Natural killer cell treated with Interleukin-12 subunit alpha and Interleukin-12 subunit beta and Interleukin-15 and Interleukin-18, amount 100 ng/mL, for 72 hours (primary cell): ENCODE measurements around the gene PTPN20. TPM values are rescaled to one million over a fixed set of nuclear protein-coding genes. Genes with fewer than 3 reads are reported as not detected.
"Not testable (repeated sequence)": the region's sequence is repeated elsewhere in the genome, so short reads cannot be mapped to it uniquely, and the experiment has no call there.

Source experiments
- ATAC-seq, 2 donors: fragments of 150-1000 bp; cut with Tn5 transposase in 1 of 2; sonication (Bioruptor Pico), chemical (Tn5 transposase) in 1 of 2; 2 replicates each; pipeline ENCODE4 v1.10.0; 2021
- DNase-seq: peaks from one replicate; pipeline ENCODE4 v3.0.0; 2022; ENCODE audit warnings: low spot score
- H3K27ac Mint-ChIP-seq, 2 donors: 1 replicate in 1 of 2; 2 replicates in 1 of 2; pipeline ENCODE4 v1.8.0; 2022; ENCODE audit warnings: mixed read lengths in 2 of 2, mild to moderate bottlenecking in 1 of 2, moderate library complexity in 1 of 2
- H3K27me3 Mint-ChIP-seq, 2 donors: 1 replicate in 1 of 2; 2 replicates in 1 of 2; pipeline ENCODE4 v1.8.0; 2022; ENCODE audit warnings: mixed read lengths in 2 of 2
- H3K36me3 Mint-ChIP-seq: one replicate; pipeline ENCODE4 v1.8.0; 2022; ENCODE audit warnings: mixed read lengths
- H3K4me1 Mint-ChIP-seq, 2 donors: 1 replicate in 1 of 2; 2 replicates in 1 of 2; pipeline ENCODE4 v1.8.0; 2022; ENCODE audit warnings: low read depth in 2 of 2, mixed read lengths in 2 of 2, mild to moderate bottlenecking in 1 of 2
- H3K4me3 Mint-ChIP-seq: one replicate; pipeline ENCODE4 v1.8.0; 2022; ENCODE audit warnings: mixed read lengths
- H3K9me3 Mint-ChIP-seq: 2 replicates; pipeline ENCODE4 v1.8.0; 2022; ENCODE audit warnings: mixed read lengths
- total RNA-seq, 2 donors: library from RNA; stranded (reverse); gene quantifications; one replicate each; pipeline ENCODE4 v1.2.3, GENCODE V29; 2022

The PTPN20 gene
- total RNA-seq = under 1 TPM in 1 of 2 donors, not detected in 1; 0.67 TPM

GRCh38 chr10:46911144-46911876 lies at the start of gene PTPN20:
Gene PTPN20 (plus strand): TSS chr10:46911428. CDS start chr10:46932500, 21,072 bp downstream.
- H3K4me1 Mint-ChIP-seq, H3K36me3 Mint-ChIP-seq, H3K27me3 Mint-ChIP-seq, DNase-seq, H3K4me3 Mint-ChIP-seq, H3K9me3 Mint-ChIP-seq, H3K27ac Mint-ChIP-seq: not testable (repeated sequence)
- peak; percentile 60 to 73 for ATAC-seq

- ATAC-seq, H3K36me3 Mint-ChIP-seq, H3K9me3 Mint-ChIP-seq, H3K4me3 Mint-ChIP-seq, H3K4me1 Mint-ChIP-seq, H3K27ac Mint-ChIP-seq, H3K27me3 Mint-ChIP-seq, DNase-seq: not testable (repeated sequence)
Observed at GRCh38 chr10:46869716-46870115, 41.5 kb upstream of the PTPN20 start.

GRCh38 chr10:46871583-46871982 lies 39.6 kb upstream of the PTPN20 start:
- H3K27me3 Mint-ChIP-seq = not testable (repeated sequence)

GRCh38 chr10:46875304-46875703 lies 35.9 kb upstream of the PTPN20 start:
- not testable (repeated sequence) for H3K36me3 Mint-ChIP-seq, H3K4me3 Mint-ChIP-seq, H3K4me1 Mint-ChIP-seq, DNase-seq, ATAC-seq, H3K9me3 Mint-ChIP-seq, H3K27ac Mint-ChIP-seq, H3K27me3 Mint-ChIP-seq

More at GRCh38 chr10:46871583-46871982, 39.6 kb upstream of the PTPN20 start:
- not testable (repeated sequence) for H3K36me3 Mint-ChIP-seq, H3K27ac Mint-ChIP-seq, H3K4me3 Mint-ChIP-seq, H3K4me1 Mint-ChIP-seq, H3K9me3 Mint-ChIP-seq, DNase-seq
- ATAC-seq = peak; percentile 36 to 39

- H3K9me3 Mint-ChIP-seq, H3K27ac Mint-ChIP-seq, H3K4me3 Mint-ChIP-seq, H3K27me3 Mint-ChIP-seq, H3K4me1 Mint-ChIP-seq, DNase-seq, H3K36me3 Mint-ChIP-seq: not testable (repeated sequence)
- ATAC-seq = peak in 1 of 2 donors; percentile 38
Observed at GRCh38 chr10:46876773-46877172, 34.5 kb upstream of the PTPN20 start.

GRCh38 chr10:46878761-46879160 lies 32.5 kb upstream of the PTPN20 start:
- not testable (repeated sequence) for H3K27me3 Mint-ChIP-seq, H3K4me1 Mint-ChIP-seq, ATAC-seq, H3K27ac Mint-ChIP-seq, DNase-seq, H3K4me3 Mint-ChIP-seq, H3K9me3 Mint-ChIP-seq, H3K36me3 Mint-ChIP-seq

- H3K27ac Mint-ChIP-seq, DNase-seq, H3K4me3 Mint-ChIP-seq, ATAC-seq, H3K27me3 Mint-ChIP-seq, H3K9me3 Mint-ChIP-seq, H3K36me3 Mint-ChIP-seq, H3K4me1 Mint-ChIP-seq: not testable (repeated sequence)
Observed at GRCh38 chr10:46890813-46891611, 20.2 kb upstream of the PTPN20 start.

GRCh38 chr10:46896762-46897692 lies 14.2 kb upstream of the PTPN20 start:
- H3K27me3 Mint-ChIP-seq, H3K9me3 Mint-ChIP-seq, H3K4me1 Mint-ChIP-seq, ATAC-seq, H3K4me3 Mint-ChIP-seq, DNase-seq, H3K36me3 Mint-ChIP-seq, H3K27ac Mint-ChIP-seq: not testable (repeated sequence)

- DNase-seq, H3K36me3 Mint-ChIP-seq, H3K4me1 Mint-ChIP-seq, H3K27me3 Mint-ChIP-seq, H3K4me3 Mint-ChIP-seq, H3K27ac Mint-ChIP-seq, ATAC-seq, H3K9me3 Mint-ChIP-seq: not testable (repeated sequence)
Observed at GRCh38 chr10:46901247-46901646, 10.0 kb upstream of the PTPN20 start.

- not testable (repeated sequence) for DNase-seq, H3K9me3 Mint-ChIP-seq, ATAC-seq, H3K4me1 Mint-ChIP-seq, H3K36me3 Mint-ChIP-seq, H3K27ac Mint-ChIP-seq, H3K27me3 Mint-ChIP-seq, H3K4me3 Mint-ChIP-seq
Observed at GRCh38 chr10:46903874-46904273, 7.4 kb upstream of the PTPN20 start.

GRCh38 chr10:46906359-46906758 lies 4.9 kb upstream of the PTPN20 start:
- not testable (repeated sequence) for DNase-seq

GRCh38 chr10:46907185-46908117 lies 3.8 kb upstream of the PTPN20 start:
- not testable (repeated sequence) for H3K4me3 Mint-ChIP-seq, H3K36me3 Mint-ChIP-seq, ATAC-seq, H3K9me3 Mint-ChIP-seq, H3K27me3 Mint-ChIP-seq, H3K4me1 Mint-ChIP-seq, H3K27ac Mint-ChIP-seq, DNase-seq

More at GRCh38 chr10:46906359-46906758, 4.9 kb upstream of the PTPN20 start:
- not testable (repeated sequence) for H3K9me3 Mint-ChIP-seq, H3K36me3 Mint-ChIP-seq, H3K4me1 Mint-ChIP-seq, H3K27me3 Mint-ChIP-seq, ATAC-seq, H3K27ac Mint-ChIP-seq, H3K4me3 Mint-ChIP-seq

GRCh38 chr10:46922498-46922897 lies 11.3 kb downstream of the PTPN20 start:
- H3K4me1 Mint-ChIP-seq, DNase-seq, H3K4me3 Mint-ChIP-seq, H3K9me3 Mint-ChIP-seq, H3K27ac Mint-ChIP-seq, H3K36me3 Mint-ChIP-seq, ATAC-seq, H3K27me3 Mint-ChIP-seq: not testable (repeated sequence)
